Neuronal stem cell (in vitro differentiated cells): ENCODE results near the gene TRIM22.

Source experiments
- DNase-seq: peaks from one replicate; pipeline ENCODE4 v3.0.0-alpha.2; 2013; ENCODE audit warnings: low spot score
- H2AFZ ChIP-seq: one replicate; pipeline ENCODE4 v1.6.1; 2013; ENCODE audit warnings: mild to moderate bottlenecking, low read length, inconsistent platforms
- H2AK5ac ChIP-seq: 2 replicates; pipeline ENCODE4 v1.6.1; 2013; ENCODE audit warnings: low read depth, mild to moderate bottlenecking, inconsistent platforms, low read length, moderate library complexity, mixed read lengths
- H2BK120ac ChIP-seq: 2 replicates; pipeline ENCODE4 v1.6.1; 2013; ENCODE audit warnings: low read depth, mild to moderate bottlenecking, inconsistent platforms, low read length, moderate library complexity, mixed read lengths
- H2BK12ac ChIP-seq: one replicate; pipeline ENCODE4 v1.6.1; 2013; ENCODE audit warnings: low read length, inconsistent platforms
- H2BK15ac ChIP-seq: 2 replicates; pipeline ENCODE4 v1.6.1; 2013; ENCODE audit warnings: mild to moderate bottlenecking, low read length, inconsistent platforms, mixed read lengths
- H2BK5ac ChIP-seq: one replicate; pipeline ENCODE4 v1.6.1; 2013; ENCODE audit warnings: inconsistent platforms, mild to moderate bottlenecking, low read length, moderate library complexity
- H3K14ac ChIP-seq: one replicate; pipeline ENCODE4 v1.6.1; 2013; ENCODE audit warnings: low read length, inconsistent platforms
- H3K18ac ChIP-seq: 2 replicates; pipeline ENCODE4 v1.6.1; 2013; ENCODE audit warnings: low read length, inconsistent platforms
- H3K23ac ChIP-seq: 2 replicates; pipeline ENCODE4 v1.6.1; 2013; ENCODE audit warnings: low read depth, mild to moderate bottlenecking, mixed read lengths, low read length, inconsistent platforms; ENCODE audit not compliant: poor library complexity
- H3K27ac ChIP-seq: replicated peaks from 3 replicates; pipeline ENCODE4 v1.5.1; 2013; ENCODE audit warnings: low read length, inconsistent platforms
- H3K27me3 ChIP-seq, 3 experiments: 2 replicates each; pipeline ENCODE4 v1.6.1; 2013; ENCODE audit warnings: low read length in 3 of 3, mild to moderate bottlenecking in 2 of 3, inconsistent platforms in 1 of 3, low read depth in 1 of 3, mixed read lengths in 1 of 3, moderate library complexity in 1 of 3; ENCODE audit not compliant: control insufficient read depth in 3 of 3, insufficient read depth in 3 of 3
- H3K36me3 ChIP-seq, 2 donors: replicated peaks in 1 of 2; 2 replicates each; pipeline ENCODE4 v1.6.1; 2013; ENCODE audit warnings: low read length in 2 of 2; ENCODE audit not compliant: control insufficient read depth in 2 of 2, insufficient read depth in 2 of 2
- H3K4ac ChIP-seq: 2 replicates; pipeline ENCODE4 v1.6.1; 2013; ENCODE audit warnings: inconsistent platforms, mild to moderate bottlenecking, low read length, moderate library complexity
- H3K4me1 ChIP-seq, 2 donors: 1 replicate in 1 of 2; 2 replicates in 1 of 2; pipeline ENCODE4 v1.6.1; 2013; ENCODE audit warnings: low read length in 2 of 2, low read depth in 1 of 2; ENCODE audit not compliant: control insufficient read depth in 2 of 2, insufficient read depth in 1 of 2
- H3K4me2 ChIP-seq: one replicate; pipeline ENCODE4 v1.6.1; 2013; ENCODE audit warnings: mild to moderate bottlenecking, low read length, inconsistent platforms; ENCODE audit not compliant: insufficient read depth, poor library complexity, severe bottlenecking
- H3K4me3 ChIP-seq, 2 donors: 2 replicates each; pipeline ENCODE4 v1.5.1; 2013; ENCODE audit warnings: low read length in 2 of 2, mild to moderate bottlenecking in 2 of 2, inconsistent platforms in 1 of 2, moderate library complexity in 1 of 2
- H3K79me1 ChIP-seq: one replicate; pipeline ENCODE4 v1.6.1; 2013; ENCODE audit warnings: low read depth, mild to moderate bottlenecking, inconsistent platforms, low read length, moderate library complexity
- H3K9ac ChIP-seq: one replicate; pipeline ENCODE4 v1.6.1; 2013; ENCODE audit warnings: mild to moderate bottlenecking, low read depth, low read length, inconsistent platforms; ENCODE audit not compliant: poor library complexity
- H3K9me3 ChIP-seq, 2 donors: replicated peaks in 1 of 2; 2 replicates each; pipeline versions ENCODE3 to v1.6.1; 2013; ENCODE audit warnings: low read length in 2 of 2, mild to moderate bottlenecking in 2 of 2, inconsistent platforms in 1 of 2, low read depth in 1 of 2, mixed read lengths in 1 of 2, moderate library complexity in 1 of 2; ENCODE audit not compliant: control insufficient read depth in 2 of 2, insufficient read depth in 1 of 2
- H4K8ac ChIP-seq: one replicate; pipeline ENCODE4 v1.6.1; 2013; ENCODE audit warnings: low read depth, mild to moderate bottlenecking, inconsistent platforms, low read length, moderate library complexity
- H4K91ac ChIP-seq: one replicate; pipeline ENCODE4 v1.6.1; 2013; ENCODE audit warnings: low read length, low read depth, mild to moderate bottlenecking, inconsistent platforms; ENCODE audit not compliant: poor library complexity
- WGBS, 2 donors: extraction: QIAGEN DNeasy Blood & Tissue Kit; methylation state at CpG; one replicate each; pipeline ENCODE4 v1.1.7; 2013; ENCODE audit warnings: missing lambda C conversion rate in 2 of 2, mixed read lengths in 1 of 2; ENCODE audit not compliant: insufficient read length in 2 of 2, insufficient replicate concordance in 1 of 2; ENCODE audit errors: extremely low coverage in 2 of 2; 5-methylcytosine and 5-hydroxymethylcytosine counted together

TRIM22 gene

GRCh38 chr11:5700421-5701054, 10.9 kb downstream of the TRIM22 start:
- no peak overlapping the region for H2BK12ac ChIP-seq
- H3K36me3 ChIP-seq = peaks cover 1 to 24% of the 10 kb centered on the region in 2 donors
- no CpG with 5 or more reads among the region's 10 CpGs for WGBS, 2 donors

GRCh38 chr11:5701055-5701577, 11.5 kb downstream of the TRIM22 start:
- Histone ChIP-seq H4K8ac (no peak overlapping the region), H3K9ac (no peak overlapping the region), H2BK15ac (no peak overlapping the region), H3K79me1 (no peaks in the 10 kb centered on the region), H3K27me3 (no peaks in the 10 kb centered on the region), H4K91ac (no peak overlapping the region), H3K9me3 (peaks cover 0 to 2% of the 10 kb centered on the region in 2 donors), H3K18ac (no peak overlapping the region), H3K4me2 (no peak overlapping the region), H3K23ac (no peak overlapping the region), H2BK12ac (no peak overlapping the region), H2BK120ac (no peak overlapping the region), H3K14ac (no peak overlapping the region), H2AK5ac (no peak overlapping the region), H3K4me3 (no peak overlapping the region), H3K36me3 (peaks cover 1 to 23% of the 10 kb centered on the region in 2 donors), H3K4me1 (no peaks in the 10 kb centered on the region), H3K27ac (no peak overlapping the region), H2AFZ (no peak overlapping the region), H3K4ac (no peak overlapping the region), H2BK5ac (no peak overlapping the region)
- no peak for DNase-seq
- 100% methylated on average over 1 of the region's 3 CpGs for WGBS, 2 donors

More at GRCh38 chr11:5700421-5701054, 10.9 kb downstream of the TRIM22 start:
- no peak overlapping the region for H3K9ac ChIP-seq
- H2AK5ac ChIP-seq = no peak overlapping the region
- H2AFZ ChIP-seq = no peak overlapping the region
- no peak overlapping the region for H3K4ac ChIP-seq
- H2BK5ac ChIP-seq = no peak overlapping the region
- H3K14ac ChIP-seq = no peak overlapping the region
- H3K9me3 ChIP-seq = peaks cover 0 to 2% of the 10 kb centered on the region in 2 donors
- no peaks in the 10 kb centered on the region for H3K79me1 ChIP-seq
- no peak overlapping the region for H3K4me3 ChIP-seq
- H3K4me2 ChIP-seq = no peak overlapping the region
- no peak overlapping the region for H3K18ac ChIP-seq
- H3K4me1 ChIP-seq = no peaks in the 10 kb centered on the region
- H3K23ac ChIP-seq = no peak overlapping the region
- H3K27ac ChIP-seq = no peak overlapping the region
- no peaks in the 10 kb centered on the region for H3K27me3 ChIP-seq
- no peak overlapping the region for H4K8ac ChIP-seq
- no peak overlapping the region for H2BK15ac ChIP-seq
- no peak for DNase-seq
- no peak overlapping the region for H2BK120ac ChIP-seq
- H4K91ac ChIP-seq = no peak overlapping the region

GRCh38 chr11:5703741-5704536, 14.3 kb downstream of the TRIM22 start:
- Histone ChIP-seq H3K9ac (no peak overlapping the region), H3K27me3 (no peaks in the 10 kb centered on the region), H3K18ac (no peak overlapping the region), H2BK15ac (no peak overlapping the region), H3K79me1 (no peaks in the 10 kb centered on the region), H2AFZ (no peak overlapping the region), H4K8ac (no peak overlapping the region), H3K36me3 (peaks cover 0 to 9% of the 10 kb centered on the region in 2 donors), H2BK12ac (no peak overlapping the region), H3K9me3 (no peaks in the 10 kb centered on the region), H2BK120ac (no peak overlapping the region), H4K91ac (no peak overlapping the region), H3K4me3 (no peak overlapping the region), H3K23ac (no peak overlapping the region), H3K14ac (no peak overlapping the region), H3K4ac (no peak overlapping the region), H2BK5ac (no peak overlapping the region), H2AK5ac (no peak overlapping the region), H3K27ac (no peak overlapping the region), H3K4me1 (no peaks in the 10 kb centered on the region), H3K4me2 (no peak overlapping the region)
- WGBS, 2 donors = no CpG with 5 or more reads among the region's 2 CpGs
- no peak for DNase-seq

GRCh38 chr11:5705688-5706087, 16.1 kb downstream of the TRIM22 start:
- no peak overlapping the region for H3K27ac ChIP-seq
- no peak overlapping the region for H2BK120ac ChIP-seq
- no peak overlapping the region for H2BK5ac ChIP-seq
- H2BK15ac ChIP-seq = no peak overlapping the region
- no peaks in the 10 kb centered on the region for H3K4me1 ChIP-seq
- no peak overlapping the region for H3K4me2 ChIP-seq
- H3K14ac ChIP-seq = no peak overlapping the region
- no peaks in the 10 kb centered on the region for H3K9me3 ChIP-seq
- no peak overlapping the region for H3K4me3 ChIP-seq
- no peak overlapping the region for H3K4ac ChIP-seq
- H3K9ac ChIP-seq = no peak overlapping the region
- no peak overlapping the region for H2AK5ac ChIP-seq
- no peak overlapping the region for H3K18ac ChIP-seq
- no peak overlapping the region for H3K23ac ChIP-seq
- no peaks in the 10 kb centered on the region for H3K27me3 ChIP-seq
- no peak overlapping the region for H2BK12ac ChIP-seq
- H3K36me3 ChIP-seq = peaks cover 0 to 14% of the 10 kb centered on the region in 2 donors
- H4K91ac ChIP-seq = no peak overlapping the region
- WGBS, 2 donors = no CpG with 5 or more reads among the region's 4 CpGs
- DNase-seq = no peak
- H2AFZ ChIP-seq = no peak overlapping the region
- no peaks in the 10 kb centered on the region for H3K79me1 ChIP-seq
- no peak overlapping the region for H4K8ac ChIP-seq
